Thymus (tissue), 11 donors: ENCODE results near the gene ATP9A. TPM values are rescaled to one million over a fixed set of nuclear protein-coding genes. Genes with fewer than 3 reads are reported as not detected.

Source experiments
- DNase-seq, 9 donors: peaks; one replicate each; pipeline ENCODE4 v3.0.0-alpha.2; 2013; ENCODE audit warnings: low spot score in 9 of 9, low read depth in 6 of 9, missing footprints in 1 of 9
- H3K27ac ChIP-seq, 2 donors: one replicate each; pipeline ENCODE4 v1.5.1; 2013; ENCODE audit warnings: control low read depth in 1 of 2, low read depth in 1 of 2, low read length in 1 of 2, mild to moderate bottlenecking in 1 of 2, moderate library complexity in 1 of 2
- H3K27me3 ChIP-seq, 2 donors: one replicate each; pipeline ENCODE4 v1.5.1; 2013; ENCODE audit warnings: low read length in 1 of 2; ENCODE audit not compliant: control insufficient read depth in 2 of 2, insufficient read depth in 1 of 2
- H3K36me3 ChIP-seq, 2 donors: one replicate each; pipeline ENCODE4 v1.5.1; 2013; ENCODE audit warnings: low read length in 1 of 2, mild to moderate bottlenecking in 1 of 2, moderate library complexity in 1 of 2; ENCODE audit not compliant: control insufficient read depth in 2 of 2, insufficient read depth in 2 of 2
- H3K4me1 ChIP-seq, 2 donors: one replicate each; pipeline ENCODE4 v1.5.1; 2013; ENCODE audit warnings: low read length in 2 of 2; ENCODE audit not compliant: control insufficient read depth in 2 of 2, insufficient read depth in 2 of 2
- H3K4me3 ChIP-seq, 2 donors: one replicate each; pipeline ENCODE4 v1.5.1; 2013; ENCODE audit warnings: low read length in 2 of 2, control low read depth in 1 of 2, mild to moderate bottlenecking in 1 of 2
- H3K9me3 ChIP-seq, 2 donors: one replicate each; pipeline ENCODE4 v1.5.1; 2013; ENCODE audit warnings: low read length in 1 of 2, mild to moderate bottlenecking in 1 of 2; ENCODE audit not compliant: control insufficient read depth in 2 of 2, insufficient read depth in 1 of 2
- WGBS: extraction: QIAGEN DNeasy Blood & Tissue Kit; methylation state at CpG from one replicate; pipeline ENCODE4 v1.1.7; 2013; 5-methylcytosine and 5-hydroxymethylcytosine counted together
- polyA plus RNA-seq: library from polyadenylated mRNA; stranded (reverse); fragments of 200-250 nt; gene quantifications from one replicate; pipeline ENCODE4 v1.2.3, GENCODE V29; 2013
- total RNA-seq: library from RNA; stranded (reverse); fragments of 120-200 nt; gene quantifications from one replicate; pipeline ENCODE4 v1.2.4, GENCODE V29; 2013
- donor health status: healthy.

The ATP9A gene
- total and polyA plus RNA-seq, 2 donors: 4.7 to 6.7 TPM

- WGBS: 94% methylated on average over 3 of the region's 3 CpGs
- Histone ChIP-seq H3K27me3 (no peaks in the 10 kb centered on the region), H3K27ac (no peak overlapping the region), H3K4me1 (no peaks in the 10 kb centered on the region), H3K36me3 (no peaks in the 10 kb centered on the region), H3K4me3 (no peak overlapping the region), H3K9me3 (no peaks in the 10 kb centered on the region)
- no peak for DNase-seq
Observed at GRCh38 chr20:51551186-51551585, 217.0 kb downstream of the ATP9A start.

DNA sequence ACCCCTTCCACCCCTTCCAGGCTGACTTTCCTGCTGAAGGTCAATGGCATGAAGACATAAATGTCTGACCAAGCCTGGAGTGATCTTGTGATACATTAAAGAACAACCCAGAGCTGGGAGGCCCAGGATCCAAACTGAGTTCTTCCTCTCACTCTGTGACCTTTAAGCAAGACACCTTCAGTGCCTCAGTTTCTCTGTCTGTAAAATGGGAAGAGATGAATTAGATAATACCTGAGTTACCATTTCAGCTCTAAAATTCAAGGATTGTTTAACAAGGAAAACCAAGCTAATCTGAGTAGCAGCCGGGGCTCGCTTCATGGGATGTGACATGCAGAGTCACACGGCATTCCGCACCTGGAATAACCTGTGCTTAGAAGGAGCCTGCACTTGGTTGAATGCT lies 218.7 kb downstream of the ATP9A start:
- Histone ChIP-seq H3K4me1 (no peaks in the 10 kb centered on the region), H3K9me3 (no peaks in the 10 kb centered on the region), H3K4me3 (no peak overlapping the region), H3K27ac (no peak overlapping the region), H3K36me3 (no peaks in the 10 kb centered on the region), H3K27me3 (peaks cover 0 to 2% of the 10 kb centered on the region in 2 donors)
- 97% methylated on average over 4 of the region's 4 CpGs for WGBS
- no peak for DNase-seq

DNA sequence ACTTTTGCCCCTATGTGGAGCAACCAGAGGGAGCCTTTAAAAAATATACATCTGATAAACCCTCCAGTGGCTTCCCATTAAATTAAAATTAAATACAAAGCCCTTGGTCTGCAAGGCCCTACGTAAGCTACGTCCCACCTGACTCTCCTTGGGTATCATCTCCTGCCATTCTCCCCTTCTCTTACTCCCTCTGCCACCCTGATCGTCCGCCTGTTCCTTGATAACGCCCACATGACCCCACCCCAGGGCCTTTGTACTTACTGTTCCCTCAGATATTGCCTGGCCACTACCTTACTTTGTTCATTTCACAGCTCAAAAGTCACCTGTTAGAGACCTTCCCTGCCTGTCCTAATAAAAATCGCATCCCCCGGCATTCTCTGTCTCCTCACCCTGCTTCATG lies 220.2 kb downstream of the ATP9A start:
- Histone ChIP-seq H3K4me1 (peaks cover under 1 to 5% of the 10 kb centered on the region in 2 donors), H3K27ac (no peak overlapping the region), H3K4me3 (no peak overlapping the region), H3K36me3 (no peaks in the 10 kb centered on the region), H3K9me3 (no peaks in the 10 kb centered on the region), H3K27me3 (peaks cover 0 to 8% of the 10 kb centered on the region in 2 donors)
- 98% methylated on average over 7 of the region's 7 CpGs for WGBS
- no peak for DNase-seq

Other genes starting within 250 kb of the ATP9A start
- 2.4 TPM for gene NFATC2, start 225.7 kb downstream of the ATP9A start, total RNA-seq
- 4.4 TPM for gene NFATC2, start 225.7 kb downstream of the ATP9A start, polyA plus RNA-seq
- gene SALL4, start 34.1 kb upstream of the ATP9A start, total RNA-seq: 0.09 TPM
- gene SALL4, start 34.1 kb upstream of the ATP9A start, polyA plus RNA-seq: 0.21 TPM